ENCODE measurements around the gene RNGTT.
"Not testable (repeated sequence)": the region's sequence is repeated elsewhere in the genome, so short reads cannot be mapped to it uniquely, and the experiment has no call there.

RNGTT gene

DNA sequence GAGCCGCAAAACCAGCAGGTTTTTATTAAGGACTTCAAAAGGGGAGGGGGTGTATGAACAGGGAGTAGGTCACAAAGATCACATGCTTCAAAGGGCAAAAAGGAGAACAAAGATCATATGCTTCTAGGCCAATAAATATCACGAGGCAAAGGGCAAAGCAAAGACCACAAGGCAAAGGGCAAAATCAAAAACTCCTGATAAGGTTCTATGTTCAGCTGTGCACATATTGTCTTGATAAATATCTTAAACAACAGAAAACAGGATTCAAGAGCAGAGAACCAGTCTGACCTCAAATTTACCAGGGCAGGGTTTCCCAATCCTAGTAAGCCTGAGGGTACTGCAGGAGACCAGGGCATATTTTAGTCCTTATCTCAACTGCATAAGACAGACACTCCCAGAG is 5.8 kb upstream of the RNGTT start:
- not testable (repeated sequence) for DNase-seq

DNA sequence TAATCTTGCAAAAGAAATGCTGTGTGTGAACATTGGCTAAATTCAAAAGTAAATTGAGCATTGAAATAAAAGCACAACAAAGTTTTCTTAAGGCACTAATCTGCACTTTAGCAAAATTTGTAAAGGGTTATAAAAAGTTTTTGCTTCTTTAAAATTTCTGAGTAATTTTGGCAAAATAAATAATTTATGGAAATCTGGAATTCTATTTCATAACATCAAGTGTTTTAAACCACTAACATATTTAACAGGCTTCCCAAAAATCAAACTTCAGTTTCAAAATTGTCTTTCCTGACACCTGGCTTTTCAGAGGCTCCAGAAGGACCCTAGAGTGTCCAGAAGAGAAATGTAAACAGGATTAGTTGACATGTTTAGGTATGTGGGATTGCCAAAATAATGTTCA is 4.5 kb upstream of the RNGTT start:
- no peak for DNase-seq

DNA sequence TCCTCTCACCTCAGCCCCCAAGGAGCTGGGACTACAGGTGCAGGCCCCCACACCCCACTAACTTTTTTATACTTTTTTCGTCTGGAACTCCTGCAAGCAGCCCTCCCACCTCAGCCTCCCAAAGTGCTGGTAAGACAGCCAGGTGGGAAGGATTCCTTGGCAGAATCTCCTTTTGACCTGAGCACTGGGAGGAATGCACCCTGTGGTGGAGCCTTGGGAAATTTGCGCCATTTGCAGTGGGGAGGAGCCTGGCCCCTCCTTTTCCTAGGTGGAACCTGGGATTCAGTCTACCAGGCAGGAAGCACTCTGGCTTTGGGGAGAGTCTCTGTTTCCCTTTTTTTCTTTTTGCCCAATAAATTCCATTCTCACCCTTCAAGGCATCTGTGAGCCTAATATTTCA is 2.3 kb upstream of the RNGTT start:
- DNase-seq, result no peak

- no peak for DNase-seq
Measured at GRCh38 chr6:88964509-88964908, 1.1 kb upstream of the RNGTT start.

GRCh38 chr6:88958842-88959241 is 4.6 kb downstream of the RNGTT start:
- DNase-seq, result no peak

DNA sequence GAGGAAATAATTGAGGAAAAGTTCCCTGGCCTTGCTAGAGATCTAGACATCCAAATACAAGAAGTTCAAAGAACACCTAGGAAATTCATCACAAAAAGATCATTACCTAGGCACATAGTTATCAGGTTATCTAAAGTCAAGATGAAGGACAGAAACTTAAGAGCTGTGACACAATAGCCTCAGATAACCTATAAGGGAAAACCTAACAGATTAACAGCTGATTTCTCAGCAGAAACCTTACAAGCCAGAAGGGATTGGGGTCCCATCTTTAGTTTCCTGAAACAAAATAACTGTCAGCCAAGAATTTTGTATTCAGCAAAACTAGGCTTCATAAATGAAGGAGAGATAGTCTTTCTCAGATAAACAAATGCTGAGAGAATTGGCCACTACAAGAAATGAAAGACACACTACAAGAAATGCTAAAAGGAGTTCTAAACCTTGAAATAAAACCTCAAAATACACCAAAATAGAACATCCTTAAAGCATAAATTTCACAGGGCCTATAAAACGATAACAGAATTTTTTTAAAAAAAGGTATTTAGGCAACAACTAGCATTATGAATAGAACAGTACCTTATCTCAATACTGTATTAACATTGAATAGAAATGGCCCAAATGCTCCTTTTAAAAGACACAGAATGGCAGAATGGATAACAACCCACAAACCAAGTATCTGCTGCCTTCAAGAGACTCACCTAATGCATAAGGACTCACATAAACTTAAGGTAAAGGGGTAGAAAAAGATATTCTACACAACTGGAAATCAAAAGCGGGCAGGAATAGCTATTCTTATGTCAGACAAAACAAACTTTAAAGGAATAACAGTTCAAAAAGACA is 9.7 kb downstream of the RNGTT start:
- DNase-seq, result no peak

DNA sequence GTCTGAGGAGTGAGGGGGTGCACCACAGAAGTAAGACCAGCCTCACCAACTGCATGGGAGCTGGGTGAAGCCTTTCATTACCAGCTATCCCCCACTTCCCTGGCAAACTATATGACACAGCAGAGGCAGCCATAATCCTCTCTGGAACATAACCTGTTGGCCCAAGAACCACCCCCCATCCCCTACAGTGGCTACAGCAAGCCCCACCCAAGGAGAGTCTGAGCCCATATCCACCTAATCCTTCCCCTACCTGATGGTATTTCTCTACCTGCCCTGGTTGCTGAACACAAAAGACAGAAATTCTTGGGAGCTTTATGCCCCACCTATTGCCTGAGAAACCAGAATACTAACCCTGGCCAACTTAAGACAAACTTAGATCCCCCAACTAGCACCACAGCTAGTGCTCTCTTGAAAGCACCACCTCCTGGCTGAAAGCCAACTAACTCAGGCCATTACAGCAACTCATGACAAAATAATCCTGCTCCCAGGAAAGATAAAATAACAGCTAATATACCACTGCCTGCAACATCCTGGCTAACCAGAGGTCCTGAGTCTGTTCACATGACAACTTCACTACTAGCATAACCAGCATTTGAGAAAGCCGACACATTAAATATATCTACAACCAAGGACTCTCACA is 11.2 kb downstream of the RNGTT start:
- no peak for DNase-seq

DNA sequence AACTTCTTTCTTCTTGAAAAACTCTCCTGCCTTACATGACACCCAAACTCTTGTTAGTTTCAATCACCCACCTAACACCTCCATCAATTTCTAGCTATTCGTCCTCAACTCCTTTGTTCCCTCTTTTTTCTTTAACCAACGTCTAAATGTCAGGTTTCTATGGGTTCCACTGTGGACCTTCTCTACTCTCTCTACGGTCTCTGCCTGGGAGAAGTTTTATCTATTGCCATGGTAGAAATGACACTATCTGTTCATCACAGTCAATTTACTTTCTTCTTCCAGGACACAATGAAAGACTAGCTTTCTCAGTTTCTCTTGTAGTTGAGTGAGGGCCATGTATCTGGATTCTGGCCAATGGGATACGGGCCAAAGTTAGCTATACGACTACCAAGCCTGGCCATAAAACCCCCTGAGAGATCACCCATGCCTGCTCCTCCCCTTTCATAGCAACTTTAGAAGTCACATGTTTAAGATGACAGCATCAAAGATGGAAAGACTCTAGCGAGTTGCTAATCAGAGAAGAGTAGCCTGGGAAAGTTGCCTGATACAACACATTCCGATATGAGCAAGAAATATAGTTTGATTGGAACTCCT is 17.9 kb downstream of the RNGTT start:
- DNase-seq, result no peak

GRCh38 chr6:88933521-88933920 is 29.9 kb downstream of the RNGTT start:
- DNase-seq, result no peak

GRCh38 chr6:88932019-88932418 is 31.4 kb downstream of the RNGTT start:
- not testable (repeated sequence) for DNase-seq

GRCh38 chr6:88922775-88923548 is 40.5 kb downstream of the RNGTT start:
- DNase-seq, result no peak

DNA sequence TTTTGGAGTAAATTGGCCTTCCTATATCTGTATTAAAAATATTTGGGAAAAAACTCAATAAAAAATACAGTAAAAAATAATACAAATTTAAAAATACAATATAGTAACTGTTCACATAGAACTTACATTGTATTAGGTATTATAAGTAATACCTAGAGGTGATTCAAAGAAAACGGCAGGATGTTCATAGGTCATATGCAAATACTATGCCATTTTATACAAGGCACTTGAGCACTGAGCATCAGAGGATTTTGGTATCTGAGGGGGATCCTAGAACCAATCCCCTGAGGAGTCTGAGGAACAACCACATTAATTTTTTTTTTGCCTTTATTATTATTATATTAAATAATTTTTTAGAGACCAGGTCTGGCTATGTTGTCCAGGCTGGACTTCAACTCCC is 41.7 kb downstream of the RNGTT start:
- DNase-seq, result no peak

DNA sequence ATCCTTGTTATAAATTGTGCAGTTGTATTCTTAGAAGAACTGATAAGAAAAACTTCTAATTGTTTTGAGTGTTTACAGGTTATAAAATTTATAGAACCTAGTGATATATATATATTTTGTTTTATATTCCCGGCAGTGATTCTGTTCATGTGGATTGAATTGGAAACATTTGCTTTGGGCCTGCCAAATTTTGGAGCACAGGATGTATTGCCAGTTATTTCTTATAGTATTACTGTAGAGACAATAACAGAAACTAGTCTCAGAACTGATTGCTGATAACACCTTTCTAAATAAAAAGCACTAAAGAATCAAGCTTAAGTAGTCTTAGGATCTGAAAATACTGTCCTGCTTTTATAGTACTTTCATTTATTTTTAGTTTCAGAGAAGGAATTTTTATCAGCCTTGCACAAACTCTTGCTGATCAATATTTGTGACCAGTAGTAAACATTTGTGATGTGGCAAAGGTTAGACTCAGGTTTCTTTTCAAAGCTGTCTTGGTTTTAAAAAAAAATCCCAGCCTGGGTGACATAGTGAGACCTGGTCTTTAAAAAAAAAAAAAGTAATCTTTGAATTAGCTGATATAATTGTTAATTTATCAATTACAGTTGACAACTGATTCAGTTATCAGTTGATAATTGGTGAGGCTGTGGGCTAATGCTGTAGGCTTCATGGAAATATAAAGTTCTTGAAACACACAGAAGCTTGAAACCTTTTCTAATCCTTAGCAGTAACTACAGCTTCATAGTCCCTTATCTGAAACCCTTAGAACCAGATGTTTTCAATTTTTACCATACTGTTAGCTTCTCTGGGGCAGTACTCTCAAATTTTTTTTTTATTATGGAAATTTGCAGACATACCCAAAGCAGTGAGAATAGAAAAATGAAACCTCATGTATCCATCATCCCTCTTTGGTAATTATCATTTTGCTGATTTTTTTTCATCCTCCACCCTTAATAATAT is 42.4 kb downstream of the RNGTT start:
- DNase-seq, result no peak

DNA sequence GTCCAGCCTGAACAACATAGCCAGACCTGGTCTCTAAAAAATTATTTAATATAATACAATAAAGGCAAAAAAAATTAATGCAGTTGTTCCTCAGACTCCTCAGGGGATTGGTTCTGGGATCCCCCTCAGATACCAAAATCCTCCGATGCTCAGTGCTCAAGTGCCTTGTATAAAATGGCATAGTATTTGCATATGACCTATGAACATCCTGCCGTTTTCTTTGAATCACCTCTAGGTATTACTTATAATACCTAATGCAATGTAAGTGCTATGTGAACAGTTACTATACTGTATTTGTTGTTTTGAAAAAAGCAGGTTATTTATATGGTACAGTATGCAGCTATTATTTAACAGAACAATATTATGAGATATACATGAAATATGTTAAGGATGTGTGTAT is 43.3 kb downstream of the RNGTT start:
- DNase-seq, result no peak

DNA sequence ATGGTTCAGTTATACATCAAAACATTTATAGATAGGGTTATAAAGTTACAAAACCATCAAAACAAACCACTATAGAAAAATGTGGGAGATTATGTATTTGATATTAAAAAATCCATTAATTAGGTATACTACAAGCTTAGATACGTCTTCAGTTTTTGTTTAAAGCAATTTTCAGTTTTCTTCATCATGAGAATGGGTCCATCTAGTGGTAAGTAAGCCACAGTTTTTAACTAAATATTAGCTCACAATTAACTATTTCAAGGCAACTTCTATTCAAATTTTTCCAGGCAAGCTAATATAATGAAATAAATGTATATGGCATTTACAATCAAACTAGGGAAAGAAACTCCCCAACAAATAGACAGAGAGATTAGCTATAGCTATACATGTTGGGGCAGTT is 44.4 kb downstream of the RNGTT start:
- DNase-seq, result no peak

- no peak for DNase-seq
Measured at GRCh38 chr6:88916615-88917208, 46.7 kb downstream of the RNGTT start.

GRCh38 chr6:88914895-88915598 is 48.4 kb downstream of the RNGTT start:
- DNase-seq, result no peak

GRCh38 chr6:88914180-88914579 is 49.2 kb downstream of the RNGTT start:
- no peak for DNase-seq

GRCh38 chr6:88913471-88913870 is 49.9 kb downstream of the RNGTT start:
- no peak for DNase-seq

DNA sequence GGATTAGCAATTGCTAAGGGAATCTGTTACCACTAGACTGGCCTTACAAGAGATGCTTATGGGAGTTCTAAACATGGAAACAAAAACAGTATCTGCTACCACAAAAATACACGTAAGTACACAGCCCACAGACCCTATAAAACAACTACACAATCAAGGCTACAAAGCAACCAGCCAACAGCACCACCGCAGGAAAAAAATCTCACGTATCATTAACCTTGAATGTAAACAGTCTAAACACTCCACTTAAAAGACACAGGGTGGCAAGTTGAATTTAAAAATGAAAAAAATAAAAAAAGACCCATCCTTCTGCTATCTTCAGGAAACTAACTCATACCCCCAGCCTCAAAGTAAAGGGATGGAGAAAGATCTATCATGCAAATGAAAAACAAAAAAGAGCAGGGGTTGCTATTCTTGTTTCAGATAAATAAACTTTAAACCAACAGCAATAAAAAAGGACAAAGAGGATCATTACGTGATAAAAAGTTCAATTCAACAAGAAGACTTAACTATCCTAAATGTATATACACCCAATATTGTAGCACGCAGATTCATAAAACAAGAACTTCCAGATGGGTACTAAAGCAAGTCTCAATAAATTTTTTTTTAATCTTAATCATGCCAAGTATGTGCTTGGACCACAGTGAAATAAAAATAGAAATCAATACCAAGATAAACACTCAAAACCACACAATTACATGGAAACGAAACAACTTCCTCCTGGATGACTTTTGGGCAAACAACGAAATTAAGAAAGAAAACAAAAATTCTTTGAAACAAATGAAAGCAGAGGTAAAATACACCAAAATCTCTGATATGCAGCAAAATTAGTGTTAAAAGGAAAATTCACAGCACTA is 52.3 kb downstream of the RNGTT start:
- DNase-seq, result no peak
